Fibroblast of lung (primary cell): Measurements from ENCODE around the gene MAPKAPK2.

Source experiments
- CTCF ChIP-seq, 2 donors: IDR thresholded peaks in 1 of 2; conservative IDR thresholded peaks in 1 of 2; 1 replicate in 1 of 2; 2 replicates in 1 of 2; pipeline ENCODE4 v1.5.1; 2011 to 2012; ENCODE audit warnings: low read length in 2 of 2, control low read depth in 1 of 2, inconsistent platforms in 1 of 2, low read depth in 1 of 2, mild to moderate bottlenecking in 1 of 2
- EZH2 ChIP-seq: IDR thresholded peaks from 2 replicates; pipeline ENCODE4 v1.5.1; 2012; ENCODE audit warnings: low read length, control low read depth, mild to moderate bottlenecking; ENCODE audit errors: missing control alignments

- TF ChIP-seq CTCF (conservative IDR thresholded peaks at IDR 0.05 in 1 of 2, IDR thresholded peaks at IDR 0.05 in 1 of 2; ENCODE audit: low read depth in 1 of 2, low read length in 2 of 2) (no peak), EZH2 (no peak)
Measured at GRCh38 chr1:206703661-206704060, 19.0 kb downstream of the MAPKAPK2 start.
